ENCODE data around the gene MAP4K4.

MAP4K4 gene

GRCh38 chr2:101692766-101693165, 4.7 kb upstream of the MAP4K4 start:
- no peak for DNase-seq (ENCODE audit: low read depth)

GRCh38 chr2:101693991-101694588, 3.4 kb upstream of the MAP4K4 start:
- no peak for DNase-seq (ENCODE audit: low read depth)

GRCh38 chr2:101696272-101697123, 1.0 kb upstream of the MAP4K4 start:
- DNase-seq (ENCODE audit: low read depth) = no peak

GRCh38 chr2:101698014-101698843, 722 bp downstream of the MAP4K4 start:
- no peak for DNase-seq (ENCODE audit: low read depth)

GRCh38 chr2:101698844-101699754, 1.6 kb downstream of the MAP4K4 start:
- no peak for DNase-seq (ENCODE audit: low read depth)

- DNase-seq (ENCODE audit: low read depth) = no peak
Measured at GRCh38 chr2:101699755-101700461, 2.4 kb downstream of the MAP4K4 start.

- no peak for DNase-seq (ENCODE audit: low read depth)
Measured at GRCh38 chr2:101704046-101704466, 6.5 kb downstream of the MAP4K4 start.

GRCh38 chr2:101704816-101705578, 7.5 kb downstream of the MAP4K4 start:
- no peak for DNase-seq (ENCODE audit: low read depth)

GRCh38 chr2:101706121-101706818, 8.8 kb downstream of the MAP4K4 start:
- no peak for DNase-seq (ENCODE audit: low read depth)

GRCh38 chr2:101706819-101707177, 9.3 kb downstream of the MAP4K4 start:
- DNase-seq (ENCODE audit: low read depth) = no peak

GRCh38 chr2:101710036-101710435, 12.5 kb downstream of the MAP4K4 start:
- no peak for DNase-seq (ENCODE audit: low read depth)

GRCh38 chr2:101710471-101711318, 13.2 kb downstream of the MAP4K4 start:
- DNase-seq (ENCODE audit: low read depth) = no peak

GRCh38 chr2:101714118-101714517, 16.6 kb downstream of the MAP4K4 start:
- no peak for DNase-seq (ENCODE audit: low read depth)

- no peak for DNase-seq (ENCODE audit: low read depth)
Measured at GRCh38 chr2:101717071-101717845, 19.8 kb downstream of the MAP4K4 start.

- DNase-seq (ENCODE audit: low read depth) = no peak
Measured at GRCh38 chr2:101718479-101718878, 21.0 kb downstream of the MAP4K4 start.

- DNase-seq (ENCODE audit: low read depth) = no peak
Measured at GRCh38 chr2:101718993-101719571, 21.6 kb downstream of the MAP4K4 start.

- no peak for DNase-seq (ENCODE audit: low read depth)
Measured at GRCh38 chr2:101720732-101721131, 23.2 kb downstream of the MAP4K4 start.

GRCh38 chr2:101722864-101723263, 25.4 kb downstream of the MAP4K4 start:
- DNase-seq (ENCODE audit: low read depth) = no peak

Measured in stimulated activated CD8-positive, alpha-beta memory T cell treated with anti-CD3 and anti-CD28 coated beads, Interleukin-7, amount 100 ng/mL, for 24 hours (primary cell).